ENCODE measurements around the gene DEF6.
A peak's percentile ranks its signal among the peaks of the same experiment; 100 is the strongest.

Gene DEF6

DNA sequence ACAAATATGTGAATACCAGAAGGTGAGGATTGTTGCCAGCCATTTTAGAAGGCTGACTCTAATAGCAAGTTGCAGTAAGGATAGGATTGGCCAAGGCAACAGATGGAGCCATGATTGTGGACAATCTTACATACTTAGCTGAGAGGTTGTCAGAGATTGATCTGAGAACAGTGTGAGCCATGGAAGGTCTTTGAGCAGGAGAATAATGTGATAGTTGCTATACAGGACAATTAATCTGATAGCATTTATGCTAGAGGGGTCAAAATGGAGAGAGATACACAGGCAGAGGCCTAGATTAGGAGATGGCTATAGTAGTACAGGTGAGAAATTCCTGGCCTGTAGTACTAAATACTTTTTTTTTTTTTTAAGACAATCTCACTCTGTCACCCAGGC, 68.6 kb downstream of the DEF6 start:
- Mint-ChIP-seq H3K4me1 (peaks cover 79% of the 10 kb centered on the region), H3K4me3 (no peak overlapping the region), H3K27me3 (no peaks in the 10 kb centered on the region), H3K9me3 (no peaks in the 10 kb centered on the region), H3K36me3 (peaks cover 5% of the 10 kb centered on the region), H3K27ac (peak overlapping the region; percentile 76)

DNA sequence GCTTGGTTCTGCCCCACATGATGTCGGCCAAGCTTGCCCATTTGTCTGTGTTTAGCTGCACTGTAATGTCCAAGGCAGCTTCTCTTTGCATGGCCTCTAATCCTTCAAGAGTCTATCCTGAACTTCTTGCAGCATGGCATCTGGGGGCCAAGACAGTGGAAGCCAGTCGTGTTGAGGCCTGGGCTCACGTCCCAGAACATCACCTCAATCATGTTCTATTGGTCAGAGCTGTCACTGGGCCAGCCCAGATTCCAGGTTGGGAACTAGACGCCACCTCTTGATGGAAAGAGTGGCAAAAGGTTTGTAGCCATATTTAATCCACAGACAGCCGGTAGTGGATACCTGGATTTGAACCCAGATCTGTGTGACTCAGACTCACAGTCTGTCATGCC, 70.0 kb downstream of the DEF6 start:
- H3K4me3 Mint-ChIP-seq: no peak overlapping the region
- peaks cover 8% of the 10 kb centered on the region for H3K36me3 Mint-ChIP-seq
- H3K27me3 Mint-ChIP-seq: no peaks in the 10 kb centered on the region
- H3K9me3 Mint-ChIP-seq: no peaks in the 10 kb centered on the region
- H3K27ac Mint-ChIP-seq: no peak overlapping the region
- H3K4me1 Mint-ChIP-seq: peaks cover 76% of the 10 kb centered on the region

DNA sequence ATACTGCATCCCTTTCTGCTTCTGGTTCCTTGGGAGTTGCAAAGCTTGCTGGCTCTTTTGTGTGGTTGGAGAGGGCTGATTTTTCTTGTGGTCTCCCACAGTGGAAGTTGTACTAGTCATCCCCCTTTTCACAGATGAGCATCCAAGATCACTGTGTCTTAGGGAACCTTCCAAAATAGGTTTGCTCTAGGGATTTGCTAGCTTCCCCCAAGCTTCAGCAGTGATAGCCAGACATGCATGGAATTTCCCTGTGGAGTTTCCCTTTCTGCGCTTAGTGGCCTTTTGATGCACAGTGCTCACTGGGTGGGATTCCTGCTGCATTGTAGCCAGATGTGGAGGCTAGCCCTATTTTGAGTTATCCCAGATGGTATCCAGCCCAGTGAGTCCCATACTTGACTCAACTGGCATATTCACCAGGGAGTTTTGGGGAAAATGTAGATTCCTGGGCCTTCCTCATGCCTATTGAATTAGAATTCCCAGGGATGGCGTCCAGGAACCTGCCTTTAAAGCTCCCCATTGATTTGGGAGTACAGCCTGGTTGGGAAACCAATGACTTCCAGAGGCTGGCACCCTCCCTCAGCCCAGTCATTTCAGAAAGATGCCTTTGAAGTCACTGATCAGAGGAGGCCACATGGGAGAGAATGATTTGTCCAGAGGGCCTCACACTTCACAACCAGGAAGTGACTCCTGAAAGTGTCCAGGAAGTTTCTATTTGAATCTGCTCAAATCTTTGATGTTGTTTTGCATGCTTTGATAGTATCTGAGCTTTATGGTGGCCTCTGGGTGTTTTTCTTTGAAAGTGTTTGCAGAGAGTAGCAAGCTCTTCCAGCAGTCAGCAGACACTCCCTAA, 70.6 kb downstream of the DEF6 start:
- Mint-ChIP-seq H3K4me1 (peaks cover 73% of the 10 kb centered on the region), H3K27ac (peak overlapping the region; percentile 66), H3K27me3 (no peaks in the 10 kb centered on the region), H3K9me3 (no peaks in the 10 kb centered on the region), H3K4me3 (no peak overlapping the region), H3K36me3 (peaks cover 8% of the 10 kb centered on the region)

DNA sequence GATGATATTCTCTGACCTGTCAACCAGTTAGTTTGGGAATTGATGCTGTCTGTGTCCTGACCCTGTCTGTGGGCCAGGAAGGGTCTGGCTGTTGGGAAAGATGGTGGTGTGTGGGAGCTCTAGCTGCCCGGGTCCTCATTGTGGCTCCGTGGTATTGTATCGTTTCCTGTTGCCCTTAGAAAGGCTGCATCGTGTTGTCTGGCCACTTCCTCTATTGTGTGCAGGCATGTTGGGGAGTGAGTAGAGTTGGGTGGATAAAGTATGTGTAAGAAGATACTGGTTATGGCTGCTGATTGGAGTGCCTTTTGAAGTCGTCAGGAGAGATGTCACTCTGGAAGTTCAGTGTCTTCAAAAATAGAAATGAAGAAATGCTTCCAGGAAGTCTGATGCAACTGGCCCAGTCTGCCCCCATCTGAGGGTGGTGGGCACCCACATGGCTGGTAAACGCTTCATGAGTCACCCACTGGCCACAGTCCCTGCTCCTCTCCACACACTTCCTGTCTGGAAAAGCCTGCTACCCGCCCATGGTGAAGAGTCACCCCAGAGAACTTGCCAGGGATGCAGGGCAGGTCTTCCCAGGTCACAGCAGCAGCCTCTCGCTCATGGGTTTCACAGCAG, 72.6 kb downstream of the DEF6 start:
- H3K4me1 Mint-ChIP-seq: peaks cover 72% of the 10 kb centered on the region
- H3K36me3 Mint-ChIP-seq: peaks cover 11% of the 10 kb centered on the region
- H3K27ac Mint-ChIP-seq: peak overlapping the region; percentile 95
- H3K4me3 Mint-ChIP-seq: peak overlapping the region; percentile 60
- no peaks in the 10 kb centered on the region for H3K9me3 Mint-ChIP-seq
- H3K27me3 Mint-ChIP-seq: no peaks in the 10 kb centered on the region

DNA sequence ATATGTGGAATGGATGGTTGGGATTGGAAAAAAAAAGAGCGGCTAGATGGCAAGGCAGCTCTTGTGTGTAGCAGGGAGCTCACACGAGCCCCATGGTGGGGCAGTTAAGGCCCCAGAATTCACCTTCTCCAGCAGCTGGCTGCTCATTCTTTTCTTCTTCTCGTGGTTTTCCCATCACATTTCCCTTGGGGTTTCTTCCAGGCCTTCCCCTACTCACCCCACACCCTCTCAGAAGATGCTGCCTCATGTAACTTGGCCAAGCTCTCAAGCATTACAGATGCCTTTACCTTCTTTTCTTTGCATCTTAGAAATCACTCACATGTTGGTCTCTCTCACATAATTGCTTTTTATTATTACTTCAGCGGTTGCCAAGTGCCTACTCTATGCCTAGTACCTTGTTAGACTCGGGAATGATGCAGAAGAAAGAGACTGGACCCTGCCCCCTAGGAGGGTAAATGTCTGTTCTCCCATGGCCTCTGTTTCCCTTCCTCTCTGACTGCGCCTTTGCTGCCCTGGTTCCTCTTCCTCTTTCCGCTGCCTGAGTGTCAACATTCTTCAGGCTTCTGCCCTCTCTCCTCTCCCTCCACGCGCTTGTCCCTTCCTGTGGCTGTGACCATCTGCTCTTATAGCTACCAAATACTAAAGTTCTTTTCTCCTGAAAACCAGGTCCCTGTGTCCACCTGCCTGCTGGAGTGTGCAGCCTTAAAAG, 73.3 kb downstream of the DEF6 start:
- Mint-ChIP-seq H3K4me1 (peaks cover 72% of the 10 kb centered on the region), H3K36me3 (peaks cover 11% of the 10 kb centered on the region), H3K9me3 (no peaks in the 10 kb centered on the region), H3K27ac (peak overlapping the region; percentile 95), H3K4me3 (peak overlapping the region; percentile 53), H3K27me3 (no peaks in the 10 kb centered on the region)
